ENCODE data around the gene CYP1A1. TPM values are rescaled to one million over a fixed set of nuclear protein-coding genes. Genes with fewer than 3 reads are reported as not detected.
"Not testable (repeated sequence)": the region's sequence is repeated elsewhere in the genome, so short reads cannot be mapped to it uniquely, and the experiment has no call there.

Gene CYP1A1
- total RNA-seq, 1 donor, result not detected

GRCh38 chr15:74752531-74752930 is 27.2 kb upstream of the CYP1A1 start:
- H3K4me3 ChIP-seq (ENCODE audit: low read depth, low read length), result no peak overlapping the region
- TF ChIP-seq CTCF (IDR thresholded peaks at IDR 0.05; ENCODE audit: insufficient read depth, low read depth, low read length), result no peak
- DNase-seq (ENCODE audit: low read depth), result no peak

- H3K4me3 ChIP-seq (ENCODE audit: low read depth, low read length), result no peak overlapping the region
- DNase-seq (ENCODE audit: low read depth), result no peak
- TF ChIP-seq CTCF (IDR thresholded peaks at IDR 0.05; ENCODE audit: insufficient read depth, low read depth, low read length), result no peak
Measured at GRCh38 chr15:74752011-74752410, 26.7 kb upstream of the CYP1A1 start.

GRCh38 chr15:74750751-74751150 is 25.4 kb upstream of the CYP1A1 start:
- TF ChIP-seq CTCF (IDR thresholded peaks at IDR 0.05; ENCODE audit: insufficient read depth, low read depth, low read length), result no peak
- DNase-seq (ENCODE audit: low read depth), result no peak
- H3K4me3 ChIP-seq (ENCODE audit: low read depth, low read length), result no peak overlapping the region

- no peak overlapping the region for H3K4me3 ChIP-seq (ENCODE audit: low read depth, low read length)
- no peak for TF ChIP-seq CTCF (IDR thresholded peaks at IDR 0.05; ENCODE audit: insufficient read depth, low read depth, low read length)
- no peak for DNase-seq (ENCODE audit: low read depth)
Measured at GRCh38 chr15:74749832-74750231, 24.5 kb upstream of the CYP1A1 start.

- no peak within 1 kb of the TSS for H3K4me3 ChIP-seq (ENCODE audit: low read depth, low read length)
- TF ChIP-seq CTCF (IDR thresholded peaks at IDR 0.05; ENCODE audit: insufficient read depth, low read depth, low read length), result no peak
- DNase-seq (ENCODE audit: low read depth), result no peak
Measured at GRCh38 chr15:74748322-74748946, 23.1 kb upstream of the CYP1A1 start, which contains the start of gene CYP1A2. Gene CYP1A2, plus strand, starts transcription at chr15:74748845. Its CDS starts 894 bp downstream, at chr15:74749739.

- no peak for TF ChIP-seq CTCF (IDR thresholded peaks at IDR 0.05; ENCODE audit: insufficient read depth, low read depth, low read length)
- H3K4me3 ChIP-seq (ENCODE audit: low read depth, low read length), result no peak overlapping the region
- no peak for DNase-seq (ENCODE audit: low read depth)
Measured at GRCh38 chr15:74746389-74746788, 21.1 kb upstream of the CYP1A1 start.

- no peak for TF ChIP-seq CTCF (IDR thresholded peaks at IDR 0.05; ENCODE audit: insufficient read depth, low read depth, low read length)
Measured at GRCh38 chr15:74742422-74742821, 17.1 kb upstream of the CYP1A1 start.

GRCh38 chr15:74738239-74738638 is 12.9 kb upstream of the CYP1A1 start:
- H3K4me3 ChIP-seq (ENCODE audit: low read depth, low read length); DNase-seq (ENCODE audit: low read depth): not testable (repeated sequence)

More at GRCh38 chr15:74742422-74742821, 17.1 kb upstream of the CYP1A1 start:
- DNase-seq (ENCODE audit: low read depth), result no peak
- H3K4me3 ChIP-seq (ENCODE audit: low read depth, low read length), result no peak overlapping the region

Data from fibroblast of villous mesenchyme (primary cell).